H1 (cell line): ENCODE measurements around the gene RIPK4. TPM values are rescaled to one million over a fixed set of nuclear protein-coding genes. Genes with fewer than 3 reads are reported as not detected.

Experiments
- CTCF ChIA-PET: fragments of 300-600 bp; sonication (Branson Sonifier 250); formaldehyde crosslinking; loops from one replicate; lab custom pipeline; 2021; ENCODE audit not compliant: partially characterized antibody; lab: Charles Lee
- POLR2A ChIA-PET: fragments of 300-600 bp; sonication (Branson Sonifier 250); formaldehyde crosslinking; loops from one replicate; lab custom pipeline; 2021; ENCODE audit warnings: inconsistent platforms; ENCODE audit not compliant: partially characterized antibody; lab: Charles Lee
- DNase-seq, 2 experiments: peaks; one replicate each; pipeline versions ENCODE4 v3.0.0 to v3.0.0-alpha.2; 2010 to 2022; ENCODE audit warnings: low spot score in 2 of 2, low read depth in 1 of 2, mixed read lengths in 1 of 2
- FAIRE-seq: peaks from 2 replicates; lab custom pipeline; 2011; peaks lifted over from hg19 to GRCh38; lab: Jason Lieb, UNC
- H2AFZ ChIP-seq: 2 replicates; pipeline ENCODE4 v1.8.1; 2012; ENCODE audit warnings: low read length, inconsistent platforms
- H2AK5ac ChIP-seq: 2 replicates; pipeline ENCODE4 v1.6.1; 2013; ENCODE audit warnings: low read depth, low read length
- H2BK120ac ChIP-seq: replicated peaks from 2 replicates; pipeline ENCODE3; 2013; ENCODE audit warnings: low read depth, low read length, inconsistent platforms
- H2BK12ac ChIP-seq: 2 replicates; pipeline ENCODE4 v1.6.1; 2013; ENCODE audit warnings: low read depth, low read length
- H2BK15ac ChIP-seq: 2 replicates; pipeline ENCODE4 v1.6.1; 2013; ENCODE audit warnings: low read length
- H2BK20ac ChIP-seq: 2 replicates; pipeline ENCODE4 v1.6.1; 2013; ENCODE audit warnings: low read length
- H2BK5ac ChIP-seq: 2 replicates; pipeline ENCODE4 v1.6.1; 2013; ENCODE audit warnings: low read depth, low read length
- H3K14ac ChIP-seq: 2 replicates; pipeline ENCODE4 v1.6.1; 2013; ENCODE audit warnings: inconsistent platforms; ENCODE audit not compliant: insufficient read length
- H3K18ac ChIP-seq: 2 replicates; pipeline ENCODE4 v1.6.1; 2013; ENCODE audit warnings: low read length; ENCODE audit errors: extremely low read depth
- H3K23ac ChIP-seq: 2 replicates; pipeline ENCODE4 v1.6.1; 2013; ENCODE audit warnings: inconsistent platforms; ENCODE audit not compliant: insufficient read length
- H3K23me2 ChIP-seq: 2 replicates; pipeline ENCODE4 v1.6.1; 2013; ENCODE audit warnings: low read depth, low read length
- H3K27ac ChIP-seq: 2 replicates; pipeline ENCODE4 v1.6.1; 2011; ENCODE audit warnings: low read depth, low read length, inconsistent platforms
- H3K27me3 ChIP-seq, 4 experiments: replicated peaks in 1 of 4; 1 replicate in 1 of 4; 2 replicates in 3 of 4; pipeline versions ENCODE4 v1.6.1 to v1.8.1; 2011 to 2013; ENCODE audit warnings: low read length in 3 of 4, mild to moderate bottlenecking in 3 of 4, inconsistent platforms in 2 of 4, mixed read lengths in 2 of 4, moderate library complexity in 1 of 4; ENCODE audit not compliant: control insufficient read depth in 3 of 4, insufficient read depth in 3 of 4; ENCODE audit errors: extremely low read depth in 1 of 4
- H3K36me3 ChIP-seq, 4 experiments: 2 replicates each; pipeline versions ENCODE4 v1.6.1 to v1.8.1; 2011 to 2013; ENCODE audit warnings: mild to moderate bottlenecking in 4 of 4, low read length in 3 of 4, moderate library complexity in 2 of 4, control low read depth in 1 of 4, inconsistent platforms in 1 of 4; ENCODE audit not compliant: insufficient read depth in 4 of 4, control insufficient read depth in 2 of 4
- H3K4ac ChIP-seq: replicated peaks from 2 replicates; pipeline ENCODE3; 2013; ENCODE audit warnings: low read length, low read depth, mixed read lengths, inconsistent platforms; ENCODE audit not compliant: insufficient read length
- H3K4me1 ChIP-seq, 4 experiments: replicated peaks in 1 of 4; 1 replicate in 1 of 4; 2 replicates in 3 of 4; pipeline versions ENCODE4 v1.6.1 to v1.8.1; 2011 to 2013; ENCODE audit warnings: low read length in 3 of 4, inconsistent platforms in 2 of 4, mixed read lengths in 1 of 4; ENCODE audit not compliant: insufficient read depth in 4 of 4, control insufficient read depth in 3 of 4
- H3K4me2 ChIP-seq, 2 experiments: 2 replicates each; pipeline versions ENCODE4 v1.6.1 to v1.8.1; 2011 to 2013; ENCODE audit warnings: low read depth in 2 of 2, low read length in 2 of 2, control low read depth in 1 of 2, inconsistent platforms in 1 of 2, mild to moderate bottlenecking in 1 of 2; ENCODE audit not compliant: insufficient read depth in 1 of 2
- H3K4me3 ChIP-seq, 4 experiments: fragments of 200-600, 300-600 bp in 1 of 4; sonication (generic), shearing (Covaris generic), sonication (Bioruptor Twin) in 1 of 4; 2 replicates each; pipeline versions ENCODE4 v1.5.1 to v1.8.1; 2011 to 2016; ENCODE audit warnings: low read length in 4 of 4, low read depth in 3 of 4, control low read depth in 2 of 4, inconsistent platforms in 2 of 4, mild to moderate bottlenecking in 2 of 4, mixed read lengths in 1 of 4, moderate library complexity in 1 of 4; ENCODE audit not compliant: insufficient read depth in 2 of 4; ENCODE audit errors: extremely low read depth in 1 of 4
- H3K56ac ChIP-seq: replicated peaks from 2 replicates; pipeline ENCODE3; 2013; ENCODE audit warnings: low read depth, mild to moderate bottlenecking, mixed read lengths, low read length, inconsistent platforms; ENCODE audit not compliant: insufficient read length
- H3K79me1 ChIP-seq: 2 replicates; pipeline ENCODE4 v1.6.1; 2013; ENCODE audit warnings: low read depth, low read length, control low read depth
- H3K79me2 ChIP-seq, 2 experiments: 2 replicates each; pipeline versions ENCODE4 v1.6.1 to v1.8.1; 2012 to 2013; ENCODE audit warnings: low read length in 2 of 2, mild to moderate bottlenecking in 2 of 2, inconsistent platforms in 1 of 2; ENCODE audit not compliant: insufficient read depth in 2 of 2, control insufficient read depth in 1 of 2
- H3K9ac ChIP-seq, 4 experiments: replicated peaks in 1 of 4; 1 replicate in 1 of 4; 2 replicates in 3 of 4; pipeline versions ENCODE4 v1.6.1 to v1.8.1; 2011 to 2013; ENCODE audit warnings: low read depth in 3 of 4, low read length in 3 of 4, control low read depth in 2 of 4, mild to moderate bottlenecking in 2 of 4, moderate library complexity in 2 of 4, inconsistent platforms in 1 of 4; ENCODE audit errors: extremely low read depth in 1 of 4
- H3K9me3 ChIP-seq, 2 experiments: 2 replicates each; pipeline versions ENCODE4 v1.6.1 to v1.8.1; 2012 to 2013; ENCODE audit warnings: mild to moderate bottlenecking in 2 of 2, moderate library complexity in 2 of 2, control low read depth in 1 of 2, inconsistent platforms in 1 of 2, low read depth in 1 of 2, low read length in 1 of 2, mixed read lengths in 1 of 2; ENCODE audit not compliant: insufficient read depth in 2 of 2
- H4K20me1 ChIP-seq, 2 experiments: replicated peaks in 1 of 2; 2 replicates each; pipeline versions ENCODE3 to v1.8.1; 2011 to 2013; ENCODE audit warnings: inconsistent platforms in 2 of 2, low read length in 2 of 2, mild to moderate bottlenecking in 1 of 2; ENCODE audit not compliant: insufficient read depth in 2 of 2, control insufficient read depth in 1 of 2
- H4K5ac ChIP-seq: 2 replicates; pipeline ENCODE4 v1.6.1; 2013; ENCODE audit warnings: low read length, low read depth, mixed read lengths, inconsistent platforms; ENCODE audit not compliant: insufficient read length
- H4K8ac ChIP-seq: 2 replicates; pipeline ENCODE4 v1.8.0; 2013; ENCODE audit warnings: mild to moderate bottlenecking, moderate library complexity, low read length, inconsistent platforms; ENCODE audit not compliant: insufficient read depth; ENCODE audit errors: extremely low read depth
- H4K91ac ChIP-seq: replicated peaks from 2 replicates; pipeline ENCODE3; 2013; ENCODE audit warnings: low read length, mixed read lengths, inconsistent platforms; ENCODE audit not compliant: insufficient read length
- CTBP2 ChIP-seq: IDR thresholded peaks from 2 replicates; pipeline ENCODE4 v1.7.0; 2011; ENCODE audit warnings: borderline replicate concordance, mild to moderate bottlenecking, moderate library complexity, mixed read lengths, low read length; ENCODE audit not compliant: insufficient read depth, insufficient read length
- JUND ChIP-seq: IDR thresholded peaks from 2 replicates; pipeline ENCODE4 v1.6.1; 2011; ENCODE audit warnings: mild to moderate bottlenecking, improper control_type of control experiment, low read length
- WGBS, 2 experiments: shearing (Covaris generic) in 1 of 2; methylation state at CpG; one replicate each; pipeline versions ENCODE4 v1.1.6 to v1.1.7; 2013 to 2015; ENCODE audit warnings: low lambda C conversion rate in 2 of 2, mixed read lengths in 2 of 2, inconsistent platforms in 1 of 2, low coverage in 1 of 2, missing lambda C conversion rate in 1 of 2; ENCODE audit not compliant: insufficient replicate concordance in 2 of 2, insufficient coverage in 1 of 2, insufficient read length in 1 of 2; ENCODE audit errors: extremely low coverage in 1 of 2, missing lambda C conversion rate in 1 of 2; 5-methylcytosine and 5-hydroxymethylcytosine counted together
- polyA plus RNA-seq, 7 experiments: library from polyadenylated mRNA; depleted of rRNA in 3 of 7; stranded (reverse) in 5 of 7; unstranded in 2 of 7; fragments of >200 nt in 5 of 7; fragments of 200-250 nt in 2 of 7; gene quantifications; 1 replicate in 5 of 7; 2 replicates in 1 of 7; 4 replicates in 1 of 7; pipeline versions ENCODE4 v1.2.1 to v1.2.3, GENCODE V29; 2011 to 2013; ENCODE audit warnings: missing spikeins in 2 of 7, mixed read lengths in 2 of 7
- total RNA-seq: library from RNA; stranded (reverse); fragmentation: NEBNext Ultra II Directional; extraction: Animal tissue kit (Norgen Biotek cat#: 25700); gene quantifications from 2 replicates; pipeline ENCODE4 v1.2.1, GENCODE V29; 2021

The RIPK4 gene
- total and polyA plus RNA-seq, 2 of the 8 experiments (the other 6 are each of a cell fraction or from before 2014, with no cell fraction given) = 2.7 to 5.6 TPM

DNA sequence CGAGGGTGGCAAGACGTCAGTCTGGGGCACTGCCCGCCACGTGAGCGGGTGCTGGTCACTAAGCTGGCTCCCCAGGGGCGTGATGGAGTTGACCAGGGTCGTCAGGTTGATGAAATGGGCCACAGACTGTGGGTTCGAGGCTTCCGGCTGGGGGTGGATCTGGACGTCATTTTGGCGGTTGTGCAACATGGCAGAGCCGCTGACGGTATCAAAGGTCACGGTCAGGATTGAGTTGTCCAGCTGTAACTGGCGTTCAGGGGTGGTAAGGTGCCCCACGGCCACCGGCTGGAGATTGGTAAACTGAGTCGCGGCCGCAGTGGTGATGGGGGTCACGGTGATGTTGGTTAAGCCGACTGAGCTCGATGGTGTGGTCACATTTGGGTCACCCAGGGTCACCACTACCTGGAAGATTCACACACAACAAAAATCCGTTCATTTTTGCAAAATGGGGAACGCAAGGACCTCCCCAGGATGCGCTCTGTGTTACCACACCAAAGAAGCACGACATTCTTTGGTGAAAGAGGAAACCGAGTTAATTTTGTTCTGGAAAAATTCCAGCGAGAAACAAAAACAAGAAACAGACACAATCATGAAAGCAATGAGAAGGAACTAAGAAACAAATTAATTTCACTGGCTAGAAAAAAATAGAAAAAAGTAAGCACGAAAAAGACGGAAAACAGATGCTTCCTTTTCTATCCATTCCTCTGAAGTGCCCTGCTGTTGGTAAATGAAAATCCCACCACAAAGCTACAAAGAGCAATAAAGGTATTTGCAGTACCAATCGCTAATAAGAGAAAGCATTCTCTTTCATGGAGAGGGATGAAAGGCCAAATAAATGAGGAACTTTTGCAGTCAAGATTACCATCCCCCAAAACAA, 34.7 kb upstream of the RIPK4 start:
- Histone ChIP-seq H3K27me3 (no peaks in the 10 kb centered on the region), H2AFZ (no peak overlapping the region), H2BK5ac (no peak overlapping the region), H4K20me1 (peaks cover 2 to 7% of the 10 kb centered on the region in 2 experiments), H3K23ac (no peak overlapping the region), H3K79me2 (no peaks in the 10 kb centered on the region), H3K36me3 (peaks cover 5 to 10% (median 8%) of the 10 kb centered on the region in 4 experiments; a peak in 6 of 8 replicates), H3K14ac (no peak overlapping the region), H2AK5ac (no peak overlapping the region), H4K5ac (no peak overlapping the region), H2BK15ac (no peak overlapping the region), H3K27ac (no peak overlapping the region), H3K56ac (no peak overlapping the region), H3K23me2 (peaks cover 9% of the 10 kb centered on the region; the same call in 1 of the 2 replicates), H2BK12ac (no peak overlapping the region), H4K91ac (no peak overlapping the region), H3K9me3 (no peaks in the 10 kb centered on the region), H3K4me1 (no peaks in the 10 kb centered on the region), H4K8ac (no peak overlapping the region), H3K4me3 (no peak overlapping the region), H3K4ac (no peak overlapping the region), H3K4me2 (no peak overlapping the region), H2BK20ac (no peak overlapping the region), H2BK120ac (no peak overlapping the region), H3K9ac (no peak overlapping the region), H3K18ac (no peak overlapping the region), H3K79me1 (no peaks in the 10 kb centered on the region)
- ChIA-PET CTCF (interaction anchor here (1.0 to 1.7 kb wide), 6 partner anchors 15 to 194 kb away, joined by 3 to 9 read pairs (median 4); no protein-coding TSS in a partner anchor), POLR2A (no interaction called here)
- WGBS, 2 experiments = 89% methylated on average over 26 of the region's 32 CpGs; no CpG with 5 or more reads in 1 of the 2 experiments
- no peak for DNase-seq
- no peak for FAIRE-seq
- no peak for TF ChIP-seq CTBP2
- no peak for TF ChIP-seq JUND
